Daoy (cell line): ENCODE results near the gene FBLN1. TPM values are rescaled to one million over a fixed set of nuclear protein-coding genes. Genes with fewer than 3 reads are reported as not detected.
"Not testable (repeated sequence)": the region's sequence is repeated elsewhere in the genome, so short reads cannot be mapped to it uniquely, and the experiment has no call there.

ENCODE experiments used
- DNase-seq: peaks from one replicate; pipeline ENCODE4 v3.0.0-alpha.2; 2015; ENCODE audit warnings: low read depth
- total RNA-seq: library from RNA; depleted of rRNA; stranded (reverse); fragments of >200 nt; shearing (Covaris generic); gene quantifications from 2 replicates; pipeline ENCODE4 v1.2.3, GENCODE V29; 2014; rRNA removed

Gene FBLN1, protein sequence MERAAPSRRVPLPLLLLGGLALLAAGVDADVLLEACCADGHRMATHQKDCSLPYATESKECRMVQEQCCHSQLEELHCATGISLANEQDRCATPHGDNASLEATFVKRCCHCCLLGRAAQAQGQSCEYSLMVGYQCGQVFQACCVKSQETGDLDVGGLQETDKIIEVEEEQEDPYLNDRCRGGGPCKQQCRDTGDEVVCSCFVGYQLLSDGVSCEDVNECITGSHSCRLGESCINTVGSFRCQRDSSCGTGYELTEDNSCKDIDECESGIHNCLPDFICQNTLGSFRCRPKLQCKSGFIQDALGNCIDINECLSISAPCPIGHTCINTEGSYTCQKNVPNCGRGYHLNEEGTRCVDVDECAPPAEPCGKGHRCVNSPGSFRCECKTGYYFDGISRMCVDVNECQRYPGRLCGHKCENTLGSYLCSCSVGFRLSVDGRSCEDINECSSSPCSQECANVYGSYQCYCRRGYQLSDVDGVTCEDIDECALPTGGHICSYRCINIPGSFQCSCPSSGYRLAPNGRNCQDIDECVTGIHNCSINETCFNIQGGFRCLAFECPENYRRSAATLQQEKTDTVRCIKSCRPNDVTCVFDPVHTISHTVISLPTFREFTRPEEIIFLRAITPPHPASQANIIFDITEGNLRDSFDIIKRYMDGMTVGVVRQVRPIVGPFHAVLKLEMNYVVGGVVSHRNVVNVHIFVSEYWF
- total RNA-seq, result 7.2 and 10.0 TPM in 2 replicates

DNA sequence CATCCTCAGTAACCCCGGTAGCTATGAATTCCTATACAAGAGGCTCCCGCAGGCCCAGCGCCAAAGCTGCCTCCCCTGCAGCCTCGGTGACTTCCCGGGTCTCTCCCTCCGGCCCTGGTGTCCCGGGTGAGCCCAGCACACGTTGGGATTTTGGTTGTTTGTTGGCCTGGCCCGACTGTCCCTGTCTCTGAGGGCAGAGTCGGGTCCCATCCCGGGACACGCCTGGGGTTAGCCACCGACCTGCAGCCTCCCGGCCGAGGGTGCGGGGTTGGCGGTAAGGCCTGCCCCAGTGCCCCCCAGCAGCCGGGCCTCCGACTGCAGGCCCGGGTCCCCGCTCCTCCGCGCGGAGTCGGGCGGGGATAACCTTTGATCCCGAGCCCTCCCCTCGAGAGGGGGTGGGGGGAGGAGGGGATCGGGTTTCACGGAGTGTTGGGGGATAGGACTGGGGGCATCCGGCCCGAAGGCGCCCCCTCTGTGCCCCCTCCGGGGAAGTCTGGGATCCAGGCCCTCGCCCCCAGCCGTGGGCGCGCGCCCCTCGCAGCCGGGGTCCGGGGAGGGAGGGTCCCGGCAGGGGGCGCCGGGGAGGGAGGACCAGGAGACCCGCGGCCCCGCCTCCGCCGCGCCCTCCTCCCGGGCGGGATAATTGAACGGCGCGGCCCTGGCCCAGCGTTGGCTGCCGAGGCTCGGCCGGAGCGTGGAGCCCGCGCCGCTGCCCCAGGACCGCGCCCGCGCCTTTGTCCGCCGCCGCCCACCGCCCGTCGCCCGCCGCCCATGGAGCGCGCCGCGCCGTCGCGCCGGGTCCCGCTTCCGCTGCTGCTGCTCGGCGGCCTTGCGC lies at the start of gene FBLN1:
FBLN1 (plus strand) TSS at position 669 of the 835 bp plus-strand sequence; CDS start at position 772, 103 bp downstream.
- peak; percentile 47 for DNase-seq

DNA sequence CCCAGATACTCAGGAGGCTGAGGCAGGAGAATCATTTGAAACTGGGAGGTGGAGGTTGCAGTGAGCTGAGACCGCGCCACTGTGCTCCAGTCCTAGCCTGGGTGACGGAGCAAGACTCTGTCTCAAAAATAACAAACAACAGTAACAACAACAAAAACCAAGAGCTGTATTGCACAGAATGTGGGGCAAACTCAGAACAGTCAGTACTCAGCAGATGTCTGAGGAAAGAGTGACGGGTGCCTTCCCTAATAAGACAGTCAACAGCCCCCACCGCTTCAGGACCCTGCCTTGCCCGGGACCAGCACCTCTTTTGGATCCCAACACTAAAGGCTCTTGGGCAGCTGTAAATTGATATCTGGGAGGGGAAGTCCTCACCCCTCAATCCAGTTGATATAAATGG lies 48.9 kb upstream of the FBLN1 start:
- DNase-seq, result no peak

DNA sequence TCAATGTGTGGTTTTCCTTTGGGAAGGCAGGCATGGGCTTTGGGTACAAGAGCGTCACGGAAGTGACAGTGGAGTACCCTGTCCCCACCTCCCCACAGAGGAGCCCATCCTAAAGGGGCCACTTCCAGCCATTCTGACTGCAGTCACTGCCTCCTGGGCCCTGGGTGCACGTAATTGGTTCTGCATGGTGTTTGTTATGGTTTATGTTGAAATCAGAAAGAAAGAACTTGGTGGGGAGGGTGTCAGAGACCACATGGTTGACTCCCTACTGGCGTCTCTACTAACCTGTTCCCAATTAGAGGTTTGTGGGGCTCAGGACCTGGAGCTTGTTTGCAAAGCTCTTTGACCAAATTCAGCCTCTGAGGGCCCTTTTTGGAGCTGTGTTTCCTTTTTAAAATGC lies 48.4 kb upstream of the FBLN1 start:
- no peak for DNase-seq

DNA sequence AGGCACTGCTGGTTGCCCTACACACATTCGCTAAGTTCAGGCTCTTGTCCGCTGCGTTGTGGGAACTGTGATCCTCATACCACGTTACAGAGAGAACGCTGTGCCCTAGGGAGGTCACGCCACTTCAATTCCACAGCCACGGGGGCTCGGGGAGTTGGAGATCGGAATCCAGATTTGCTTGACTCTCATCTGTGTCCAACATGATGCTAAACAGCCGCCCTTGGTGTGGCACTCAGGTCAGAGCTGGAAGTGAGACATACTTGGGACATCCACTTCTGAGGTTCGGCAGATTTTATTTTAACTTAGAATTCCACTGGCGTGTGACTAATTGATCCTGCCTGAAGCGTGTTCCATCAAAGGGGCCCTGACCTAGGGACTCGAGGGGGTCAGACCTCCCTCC lies 47.5 kb upstream of the FBLN1 start:
- no peak for DNase-seq

DNA sequence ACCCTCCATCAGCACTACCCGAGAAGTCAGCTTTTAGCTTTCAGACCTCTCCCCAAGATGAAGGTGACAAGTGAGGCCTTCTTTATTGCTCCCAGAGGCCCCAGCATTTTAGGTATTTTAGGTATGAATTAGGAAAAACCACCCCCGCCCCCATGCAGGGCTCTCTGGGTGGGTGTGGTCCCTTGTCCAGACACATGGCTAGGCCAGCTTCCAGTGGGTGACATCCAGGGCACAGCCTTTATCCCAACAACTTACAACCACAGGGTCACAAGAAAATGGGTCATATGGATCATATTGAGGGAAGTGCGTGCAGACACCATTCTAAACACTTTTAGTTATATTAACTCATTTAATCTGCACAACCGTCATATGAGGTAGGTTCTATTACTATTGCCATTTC lies 47.1 kb upstream of the FBLN1 start:
- DNase-seq, result no peak

DNA sequence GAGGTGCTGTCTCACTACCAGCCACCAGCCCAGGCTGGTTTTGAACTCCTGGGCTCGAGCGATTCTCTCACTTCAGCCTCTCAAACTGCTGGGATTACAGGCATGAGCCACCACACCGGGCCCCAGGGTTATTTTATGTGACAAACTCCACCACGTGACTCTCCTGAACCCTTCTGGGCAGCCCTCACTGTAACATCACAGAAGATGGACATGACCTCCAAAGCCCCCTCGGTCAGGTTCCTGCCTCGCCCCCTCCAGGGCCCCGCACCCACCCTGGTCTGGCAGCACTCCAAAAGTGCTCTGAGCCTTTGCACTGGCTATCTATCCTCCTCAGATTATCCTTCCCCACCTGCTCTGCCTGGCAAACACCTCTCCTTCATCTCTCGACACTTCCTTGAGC lies 45.9 kb upstream of the FBLN1 start:
- DNase-seq, result no peak

DNA sequence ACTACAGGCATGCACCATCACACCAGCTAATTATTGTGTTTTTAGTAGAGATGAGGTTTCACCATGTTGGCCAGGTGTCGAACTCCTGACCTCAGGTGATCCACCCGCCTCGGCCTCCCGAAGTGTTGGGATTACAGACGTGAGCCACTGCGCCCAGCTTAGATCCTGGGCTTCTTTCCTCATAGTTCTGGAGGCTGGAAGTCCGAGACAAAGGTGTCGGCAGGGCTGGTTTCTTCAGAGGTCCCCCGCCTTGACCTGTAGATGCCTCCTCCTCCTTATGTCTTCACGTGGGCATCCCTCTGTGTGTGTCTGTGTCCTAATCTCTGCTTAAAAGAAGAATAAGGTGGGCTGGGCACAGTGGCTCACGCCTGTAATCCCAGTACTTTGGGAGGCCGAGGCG lies 44.2 kb upstream of the FBLN1 start:
- DNase-seq, result no peak

DNA sequence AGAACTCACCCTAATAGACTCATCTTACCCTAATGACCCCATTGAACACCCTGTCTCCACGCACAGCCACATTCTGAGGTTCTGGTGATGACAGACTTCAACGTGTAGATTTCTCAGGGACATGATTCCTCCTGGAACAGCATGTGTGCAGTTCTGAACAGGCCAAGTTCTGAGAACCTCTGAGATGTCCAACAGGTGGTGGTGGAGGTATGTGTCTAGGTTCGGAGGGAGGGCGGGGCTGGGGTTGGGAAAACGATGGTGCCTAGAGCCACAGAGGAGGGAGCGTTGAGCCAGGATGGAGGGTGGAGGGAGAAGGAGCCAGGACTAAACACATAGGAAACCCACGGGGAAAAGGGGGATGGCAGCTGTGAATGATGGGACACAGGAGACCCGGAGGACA lies 43.4 kb upstream of the FBLN1 start:
- no peak for DNase-seq

DNA sequence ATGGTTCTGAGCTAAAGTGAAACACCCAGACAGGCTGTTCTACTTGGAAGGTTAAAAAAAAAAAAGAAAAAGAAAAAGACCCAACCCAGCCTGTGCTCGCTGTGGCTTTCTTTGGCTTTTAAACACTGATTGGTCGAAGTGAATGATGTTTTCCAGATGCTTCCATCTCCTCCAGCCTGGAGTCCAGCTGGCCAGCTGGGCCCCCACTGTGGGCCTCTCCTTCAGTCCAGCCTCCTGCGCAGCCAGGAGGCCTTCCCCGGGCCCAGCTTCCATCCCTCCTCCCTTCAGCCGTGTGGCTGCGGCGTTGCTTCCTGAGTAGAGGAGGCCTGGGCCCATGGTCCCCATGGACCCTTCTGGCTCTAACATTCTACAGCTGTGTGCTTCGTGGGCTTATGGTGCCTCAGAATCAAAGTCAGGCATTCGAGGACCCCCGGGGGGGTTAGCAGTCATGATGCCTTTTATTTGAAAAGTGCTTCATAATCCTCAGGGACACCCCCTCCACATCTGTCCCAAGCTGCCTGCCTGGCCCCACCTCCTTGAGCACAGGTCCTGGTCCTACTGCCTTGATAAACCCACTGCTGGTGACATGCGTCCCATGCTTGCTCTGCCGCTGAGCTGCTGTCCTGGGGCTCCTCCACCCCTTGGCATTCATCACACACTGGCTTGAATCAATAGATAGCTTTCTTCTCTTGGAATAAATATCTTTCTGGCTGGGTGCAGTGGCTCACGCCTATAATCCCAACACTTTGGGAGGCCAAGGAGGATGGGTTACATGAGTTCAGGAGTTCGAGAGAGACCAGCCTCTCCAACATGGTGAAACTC lies 42.2 kb upstream of the FBLN1 start:
- DNase-seq, result no peak

DNA sequence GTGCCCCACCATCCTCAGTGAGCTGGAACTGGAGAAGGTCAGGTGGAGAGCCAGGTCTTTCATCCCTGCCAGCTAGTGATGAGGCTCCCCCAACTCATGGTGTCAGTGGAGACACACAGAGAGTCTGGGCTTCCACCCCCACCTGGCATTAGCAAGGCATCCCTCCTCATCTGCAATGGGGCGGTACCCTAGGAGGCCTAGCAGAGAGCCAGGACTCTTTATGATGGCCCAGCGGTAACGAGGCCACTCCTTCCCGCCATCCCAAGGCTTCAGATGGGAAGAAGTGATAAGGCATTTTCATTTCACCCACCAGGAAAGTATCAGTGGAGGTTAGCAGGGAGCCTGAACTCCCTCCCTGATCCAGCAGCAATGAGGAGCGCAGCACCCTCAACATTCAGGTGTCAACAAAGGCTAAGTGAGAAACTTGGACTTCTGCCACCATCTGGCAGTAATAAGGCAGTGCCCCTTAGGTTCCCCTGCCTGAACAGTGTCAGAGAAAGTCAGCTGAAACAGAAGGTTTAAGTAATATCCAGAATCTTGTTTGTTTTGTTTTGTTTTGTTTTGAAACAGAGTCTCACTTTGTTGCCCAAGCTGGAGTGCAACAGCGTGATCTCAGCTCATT lies 40.5 kb upstream of the FBLN1 start:
- no peak for DNase-seq

DNA sequence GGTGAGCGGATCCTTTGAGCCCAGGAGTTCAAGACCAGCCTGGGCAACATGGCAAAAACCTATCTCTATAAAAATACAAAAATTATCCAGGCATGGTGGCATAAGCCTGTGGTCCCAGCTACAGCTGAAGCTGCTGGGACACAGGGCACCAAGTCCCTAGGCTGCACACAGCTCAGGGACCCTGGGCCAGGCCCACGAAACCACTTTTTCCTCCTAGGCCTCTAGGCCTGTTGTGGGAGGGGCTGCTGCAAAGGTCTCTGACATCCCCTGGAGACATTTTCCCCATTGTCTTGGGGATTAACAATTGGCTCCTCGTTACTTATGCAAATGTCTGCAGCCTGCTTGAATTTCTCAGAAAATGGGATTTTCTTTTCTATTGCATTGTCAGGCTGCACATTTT lies 39.0 kb upstream of the FBLN1 start:
- DNase-seq, result not testable (repeated sequence)

DNA sequence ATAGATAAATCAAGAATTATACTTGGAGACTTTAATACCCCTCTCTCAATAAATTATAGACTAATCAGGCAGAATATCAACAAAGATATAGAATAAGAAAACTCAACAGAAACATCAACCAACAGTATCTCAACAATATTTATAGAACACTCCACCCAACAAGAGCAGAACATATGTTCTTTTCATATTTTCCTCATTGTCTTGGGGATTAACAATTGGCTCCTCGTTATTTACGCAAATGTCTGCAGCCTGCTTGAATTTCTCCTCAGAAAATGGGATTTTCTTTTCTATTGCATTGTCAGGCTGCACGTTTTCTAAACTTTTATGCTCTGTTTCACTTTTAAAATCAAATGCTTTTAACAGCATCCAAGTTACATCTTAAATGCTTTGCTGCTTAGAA lies 37.0 kb upstream of the FBLN1 start:
- no peak for DNase-seq

DNA sequence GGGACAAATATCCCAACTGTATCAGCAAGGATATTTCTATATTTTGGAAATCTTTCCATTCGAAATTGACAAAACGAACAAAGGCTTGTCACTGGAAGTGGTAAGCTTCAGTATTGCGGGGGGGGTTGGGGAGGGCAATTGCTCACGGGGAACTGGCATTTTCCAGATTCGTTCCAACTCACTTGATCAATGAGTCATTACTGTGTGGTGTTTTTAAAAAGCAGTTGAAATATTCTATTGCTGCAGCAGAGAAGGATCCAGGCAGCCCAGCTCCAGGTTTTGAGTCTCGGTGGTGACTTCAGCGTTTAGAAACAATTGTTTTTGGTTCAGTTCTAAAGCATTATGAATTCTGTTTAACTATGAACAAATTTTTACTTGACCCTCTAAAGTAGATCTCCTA lies 33.8 kb upstream of the FBLN1 start:
- peak; percentile 41 for DNase-seq

DNA sequence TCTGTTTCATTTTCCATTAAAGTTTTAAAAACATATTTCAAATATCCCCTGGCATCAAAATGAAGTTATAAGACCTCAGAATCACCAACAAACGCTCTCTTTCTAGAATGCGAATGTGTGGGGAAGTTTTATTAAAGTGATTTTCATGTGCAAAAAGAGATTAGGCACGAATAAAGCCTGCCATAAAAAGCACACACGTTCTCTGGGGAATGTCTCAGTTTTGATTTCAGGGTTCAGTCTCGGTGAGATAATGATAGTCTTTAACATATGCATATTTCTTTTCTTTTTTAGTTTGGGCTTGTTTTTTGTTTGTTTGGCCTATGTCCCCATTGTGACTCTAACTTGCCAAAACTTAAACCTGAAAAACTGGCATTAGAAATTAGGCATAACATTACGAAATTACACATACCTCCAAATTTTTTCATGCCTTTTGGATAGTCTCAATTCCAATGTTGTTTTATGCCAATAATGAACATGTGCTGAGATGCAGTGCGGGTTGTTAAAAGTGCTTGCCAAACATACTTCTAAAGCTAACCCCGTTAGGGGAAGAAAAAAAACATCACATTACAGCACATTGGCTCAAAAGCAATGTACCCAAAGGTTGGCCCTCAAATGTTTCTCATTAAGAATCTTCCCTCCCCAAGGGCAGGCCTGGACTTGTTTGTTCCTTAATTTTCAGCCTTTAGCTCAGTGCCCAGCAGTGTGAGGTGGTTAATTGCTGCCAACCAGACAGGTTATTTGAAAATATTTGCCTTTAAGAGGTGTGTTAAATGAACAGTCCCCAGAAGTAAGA lies 33.2 kb upstream of the FBLN1 start:
- no peak for DNase-seq

DNA sequence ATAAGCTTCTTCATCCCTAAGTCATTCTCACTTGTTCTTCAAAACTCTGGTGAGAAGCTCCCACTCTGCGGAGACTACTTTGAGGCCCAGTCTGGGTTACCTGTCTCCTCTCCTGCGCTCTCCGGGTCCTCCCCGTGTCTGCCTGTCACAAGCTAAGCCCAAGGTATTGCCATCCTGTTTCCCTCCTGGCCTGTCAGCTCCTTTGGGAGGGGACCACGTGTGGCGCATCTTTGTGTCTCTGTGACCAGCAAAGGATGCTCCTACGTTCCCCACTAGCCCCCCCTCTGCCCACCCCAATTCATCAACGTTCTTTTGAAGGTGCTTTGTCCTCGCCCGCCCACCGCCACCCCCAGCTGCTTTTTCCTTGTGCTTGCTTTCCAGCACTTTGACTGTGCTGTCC lies 31.8 kb upstream of the FBLN1 start:
- DNase-seq, result no peak

DNA sequence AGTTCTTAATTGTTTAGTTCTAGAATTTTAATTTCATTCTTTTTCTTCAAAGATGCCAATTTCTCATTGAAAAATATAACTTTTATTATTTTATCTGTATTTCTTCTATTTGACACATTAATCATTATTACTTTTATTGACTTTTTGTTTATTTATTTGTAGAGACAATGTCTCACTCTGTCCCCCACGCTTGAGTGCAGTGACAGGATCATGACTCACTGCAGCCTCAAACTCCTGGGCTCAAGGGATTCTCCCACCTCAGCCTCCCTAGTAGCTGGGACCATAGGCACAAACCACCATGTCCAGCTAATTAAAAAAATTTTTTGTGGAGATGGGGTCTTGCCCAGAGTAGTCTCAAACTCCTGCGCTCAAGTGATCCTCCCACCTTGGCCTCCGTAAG lies 30.3 kb upstream of the FBLN1 start:
- DNase-seq, result peak; percentile 46

DNA sequence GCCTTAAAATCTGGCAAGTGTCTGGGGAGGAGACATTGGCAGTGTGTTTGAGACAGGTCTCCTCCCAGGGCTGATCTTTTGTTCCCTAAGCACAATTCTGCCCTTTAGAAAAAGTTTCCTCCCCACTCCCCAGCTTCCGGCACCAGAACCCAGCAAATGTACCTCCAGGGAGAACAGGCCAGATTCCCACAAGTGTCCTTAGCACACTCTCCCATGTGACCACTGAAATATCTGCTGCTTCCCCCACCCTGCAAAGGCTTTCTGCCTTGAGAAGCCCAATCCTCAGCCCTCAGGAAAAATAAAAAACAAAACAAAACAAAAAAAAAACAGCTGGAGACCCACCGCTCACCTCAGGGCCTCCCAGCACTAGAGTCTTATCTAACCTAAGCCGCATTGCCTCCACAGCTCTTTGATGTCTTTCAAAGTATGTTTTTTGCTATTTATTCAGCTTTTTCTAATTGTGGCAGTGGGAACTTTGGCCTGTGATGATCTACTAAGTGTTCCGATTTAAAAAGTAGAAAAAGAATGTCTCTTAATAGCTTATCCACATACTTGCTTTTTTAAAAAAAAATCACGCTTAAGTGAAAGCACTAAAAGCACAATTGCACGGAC lies 29.0 kb upstream of the FBLN1 start:
- DNase-seq, result no peak

DNA sequence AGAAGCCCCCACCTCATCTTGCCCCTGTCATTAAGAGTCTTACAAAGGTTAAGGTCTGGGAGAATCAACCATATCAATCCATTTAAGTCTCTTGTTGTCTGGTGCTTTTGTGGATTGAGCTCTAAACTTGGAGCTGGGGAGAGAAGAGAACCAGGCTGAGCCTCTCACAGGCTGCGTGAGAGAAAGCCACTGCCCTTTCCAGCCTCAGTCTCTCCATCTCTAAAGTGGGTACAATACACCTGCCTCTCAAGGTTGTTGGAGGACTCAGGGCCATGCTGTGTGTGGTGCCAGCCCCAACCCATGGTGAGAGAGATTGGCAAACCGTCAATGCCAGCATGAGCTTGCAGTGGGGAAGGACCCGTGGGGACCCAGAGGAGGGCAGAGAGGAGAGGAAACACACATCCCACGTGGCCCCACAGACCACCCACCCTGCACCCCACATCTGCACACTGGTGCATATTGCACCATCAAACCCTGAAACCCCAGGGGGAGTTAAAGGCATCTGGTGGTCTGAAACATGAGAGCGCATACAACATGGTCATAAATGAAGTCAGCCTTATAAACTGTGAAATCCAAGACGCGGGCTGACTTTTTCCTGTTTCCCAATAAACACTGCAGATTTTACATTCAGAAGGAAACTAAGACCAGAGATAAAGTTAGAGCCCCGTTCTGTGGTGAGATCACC lies 27.5 kb upstream of the FBLN1 start:
- DNase-seq, result no peak

DNA sequence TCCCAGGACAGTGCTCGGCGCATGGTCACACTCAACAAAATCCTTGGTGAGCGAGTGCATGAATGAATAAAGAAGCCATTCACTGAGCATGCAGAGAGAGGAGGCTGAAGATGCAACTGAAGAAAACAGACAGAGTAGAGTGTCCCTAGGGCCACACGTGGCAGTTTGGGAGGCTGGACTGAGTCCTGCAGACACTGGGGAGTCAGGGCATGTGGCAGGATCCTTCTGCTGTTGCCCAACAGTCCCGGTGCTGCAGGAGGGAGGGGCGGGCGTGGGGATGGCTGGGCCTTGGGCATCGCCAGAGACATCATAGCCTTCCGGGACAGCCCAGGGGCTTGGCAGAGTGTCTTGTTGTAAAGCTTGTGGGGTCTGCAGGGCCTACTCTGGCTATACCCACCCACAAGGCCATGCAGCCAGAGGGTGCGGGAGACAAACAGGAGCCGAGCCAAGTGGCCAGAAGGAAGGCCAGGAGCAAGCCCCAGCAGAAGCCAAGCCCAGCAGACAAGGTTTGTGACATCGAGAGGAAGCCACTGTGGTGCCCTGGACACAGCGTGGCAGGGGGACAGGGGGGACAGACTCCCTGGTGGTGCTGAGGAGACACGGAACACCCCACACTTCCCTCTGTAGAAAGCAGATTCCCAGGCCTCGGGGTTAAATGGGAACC lies 26.7 kb upstream of the FBLN1 start:
- no peak for DNase-seq
